Measurements from ENCODE around the gene SEPSECS.

Gene SEPSECS

GRCh38 chr4:25154594-25155265 is 5.5 kb downstream of the SEPSECS start:
- DNase-seq: no peak

GRCh38 chr4:25146076-25146475 is 14.2 kb downstream of the SEPSECS start:
- DNase-seq: no peak

- peak in 1 of 2 donors; percentile 16 for DNase-seq
These were observed 15.3 kb downstream of the SEPSECS start for GRCh38 chr4:25144870-25145481.

DNA sequence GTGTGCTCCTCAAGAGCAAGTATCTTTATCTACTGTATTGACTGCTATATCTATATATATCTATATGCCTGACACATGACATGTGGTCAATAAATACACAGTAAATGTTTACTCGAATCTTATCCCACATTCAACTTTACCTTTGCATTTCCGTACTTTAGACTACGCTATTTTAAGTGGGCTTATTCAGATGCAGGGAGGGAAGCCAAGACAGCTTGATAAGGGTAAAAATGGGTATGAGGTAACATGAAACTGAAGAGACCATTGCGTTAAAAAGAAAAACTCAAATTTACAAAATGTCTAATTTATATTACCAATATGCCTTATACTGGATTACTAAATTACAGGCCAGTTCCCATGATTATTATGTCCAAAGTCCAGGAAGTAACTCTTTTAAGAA is 17.8 kb downstream of the SEPSECS start:
- DNase-seq: no peak

DNA sequence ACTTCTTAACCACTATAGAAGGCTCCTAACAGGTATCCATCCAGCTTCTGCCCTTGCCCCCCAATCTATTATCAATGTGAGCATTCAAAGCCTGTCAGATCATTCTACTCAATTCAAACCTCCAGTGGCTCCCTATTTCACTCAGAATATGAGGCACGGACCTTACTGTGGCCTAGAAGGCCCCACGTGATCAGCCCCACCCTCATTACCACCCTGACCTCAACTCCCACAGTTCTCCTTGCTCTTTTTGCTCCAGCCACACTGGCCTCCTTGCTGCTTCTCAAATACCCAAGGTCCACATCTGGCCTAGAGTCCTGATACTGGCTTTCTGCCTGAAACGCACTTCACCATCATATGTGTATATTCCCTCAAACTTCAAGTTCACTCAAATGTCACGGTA is 18.7 kb downstream of the SEPSECS start:
- no peak for DNase-seq

GRCh38 chr4:25133132-25133531 is 27.1 kb downstream of the SEPSECS start:
- no peak for DNase-seq

DNA sequence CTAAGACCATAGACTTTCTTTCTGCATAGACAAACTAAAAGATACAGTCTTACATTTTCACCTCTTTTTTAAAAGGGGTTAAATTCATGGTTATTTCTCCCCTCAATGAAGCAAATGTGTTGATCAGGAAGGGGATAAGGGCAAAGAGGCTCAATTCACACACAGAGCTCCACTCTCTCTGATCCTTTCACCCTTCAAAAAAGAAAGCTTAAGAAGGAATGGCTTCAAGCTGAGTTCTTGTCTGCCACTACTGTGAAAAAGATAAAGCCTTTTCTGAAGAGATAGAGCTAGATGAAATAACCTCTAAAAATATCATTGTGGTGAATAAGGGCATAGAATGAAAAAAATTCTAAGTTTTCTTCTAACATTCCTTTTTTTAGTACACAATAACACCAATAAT is 28.3 kb downstream of the SEPSECS start:
- DNase-seq: no peak

DNA sequence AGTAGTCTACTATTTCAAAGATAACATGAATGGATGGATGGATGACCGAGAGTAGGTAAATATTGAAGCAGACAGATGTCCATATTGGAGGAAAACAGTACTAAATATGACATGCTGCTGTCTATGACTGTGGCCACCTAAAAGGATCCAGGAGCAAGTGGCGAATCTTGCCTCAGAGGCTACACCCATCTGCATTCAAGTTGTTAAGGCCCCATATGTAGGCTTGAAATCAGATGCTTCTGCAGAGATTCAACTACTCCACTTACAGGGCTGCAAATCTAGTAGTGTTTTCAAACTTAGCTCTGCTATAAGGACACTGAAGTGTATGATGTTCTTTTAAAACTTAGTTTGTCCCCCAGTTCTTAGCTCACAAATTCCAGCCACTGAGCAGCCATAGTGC is 28.9 kb downstream of the SEPSECS start:
- no peak for DNase-seq

DNA sequence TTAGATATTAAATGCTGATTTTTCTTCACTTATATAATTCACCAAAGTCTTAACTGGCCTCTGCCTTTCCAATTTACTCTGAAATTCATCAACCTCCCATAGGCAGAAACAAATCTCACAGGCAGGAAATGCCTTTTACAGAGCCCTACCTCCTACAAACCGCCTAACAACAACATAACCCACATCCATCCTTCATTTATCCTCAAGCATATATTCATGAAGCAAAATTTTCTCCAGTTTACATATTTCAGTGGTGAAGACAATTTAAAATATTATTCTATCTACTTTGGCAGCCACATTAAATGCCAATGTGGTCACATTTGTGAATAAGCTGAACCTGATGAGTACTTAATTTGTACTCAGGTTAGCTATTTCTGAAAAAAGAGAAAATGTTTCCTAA is 30.3 kb downstream of the SEPSECS start:
- DNase-seq: no peak

GRCh38 chr4:25128671-25129070 is 31.6 kb downstream of the SEPSECS start:
- no peak for DNase-seq

GRCh38 chr4:25123236-25123635 is 37.0 kb downstream of the SEPSECS start:
- DNase-seq: no peak

GRCh38 chr4:25120146-25120940 is 39.9 kb downstream of the SEPSECS start:
- DNase-seq: no peak

DNA sequence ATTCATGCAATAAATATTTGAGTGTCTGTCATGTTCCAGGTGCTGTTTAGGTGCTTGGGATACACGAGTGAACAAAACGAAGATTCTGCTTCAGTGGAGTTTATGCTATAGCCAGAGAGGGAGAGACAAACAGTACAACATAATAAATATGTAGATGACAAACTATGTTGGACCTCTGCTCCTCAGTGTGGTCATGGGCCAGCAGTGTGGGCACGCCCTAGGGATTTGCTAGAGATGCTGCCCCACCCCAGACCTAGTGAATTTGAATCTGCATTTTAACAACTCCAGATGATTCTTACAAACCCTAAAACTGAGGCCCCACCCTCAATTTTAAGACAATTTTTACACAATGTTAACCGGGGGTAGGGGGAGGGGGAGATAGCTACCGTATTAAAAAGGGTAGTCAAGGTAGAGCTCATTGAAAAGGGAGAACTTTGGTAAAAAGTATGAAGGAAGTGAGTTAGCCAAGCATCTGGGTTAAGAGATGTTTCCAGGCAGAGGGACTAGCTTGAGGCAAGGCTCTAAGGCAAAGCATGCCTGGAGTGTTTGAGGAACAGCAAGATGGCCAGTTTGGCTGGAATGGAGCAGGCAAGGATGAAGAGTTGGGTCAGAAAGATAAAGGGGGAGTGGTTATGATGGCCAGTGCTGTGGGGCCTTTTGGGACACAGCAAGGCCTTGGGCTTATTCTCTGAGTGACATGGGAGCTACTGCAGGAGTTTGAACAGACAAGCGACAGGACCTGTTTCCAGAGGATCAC is 42.4 kb downstream of the SEPSECS start:
- no peak for DNase-seq

DNA sequence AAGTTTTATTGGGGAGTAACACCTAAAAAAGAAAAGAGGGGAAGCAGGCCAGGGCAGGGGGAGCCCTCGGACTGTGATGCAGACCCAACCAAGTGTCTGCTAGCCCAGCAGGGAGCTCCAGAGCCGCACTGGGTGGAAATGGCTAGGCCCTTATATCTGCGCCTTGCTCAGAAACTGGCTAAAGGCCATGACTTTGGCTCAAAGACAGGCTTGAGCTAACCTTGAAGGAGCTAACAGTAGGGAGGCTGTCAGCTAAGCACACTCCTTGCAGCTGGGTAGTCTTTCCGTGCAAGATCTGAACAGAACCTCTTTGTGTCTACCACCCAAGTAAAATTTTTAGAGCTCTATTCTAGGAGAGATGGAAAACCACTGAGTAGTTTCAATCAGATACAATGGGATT is 43.0 kb downstream of the SEPSECS start:
- no peak for DNase-seq

GRCh38 chr4:25113915-25114904 is 46.0 kb downstream of the SEPSECS start:
- DNase-seq: no peak

- DNase-seq: no peak
These were observed 47.3 kb downstream of the SEPSECS start for GRCh38 chr4:25112995-25113380.

DNA sequence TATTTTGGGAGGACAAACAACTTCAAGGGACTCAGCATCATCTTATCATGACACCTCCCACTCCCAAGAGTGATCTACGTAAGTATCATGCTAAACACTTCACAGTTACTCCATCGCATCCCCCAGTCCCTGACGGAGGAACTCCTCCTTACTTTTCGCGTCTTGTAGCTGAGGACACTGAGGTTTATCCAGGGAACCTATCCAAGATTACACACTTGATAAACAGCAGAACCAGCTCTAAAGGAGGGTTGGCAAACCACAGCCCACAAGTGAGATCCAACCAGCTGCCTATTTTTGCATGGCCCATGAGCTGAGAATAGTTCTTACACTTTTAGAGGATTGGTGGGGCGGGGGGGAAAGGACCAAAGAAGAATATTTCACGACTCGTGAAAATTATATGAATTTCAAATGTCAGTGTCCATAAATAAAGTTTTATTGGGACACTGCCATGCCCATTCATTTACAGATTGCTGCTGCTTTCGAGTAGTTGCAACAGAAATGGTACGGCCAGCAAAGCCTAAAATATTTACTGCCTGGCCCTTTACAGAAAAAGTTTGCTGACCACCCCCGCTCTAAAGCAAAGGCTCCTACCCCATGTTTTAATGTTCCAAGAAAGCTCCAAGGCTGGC is 47.8 kb downstream of the SEPSECS start:
- no peak for DNase-seq

GRCh38 chr4:25111648-25112196 is 48.5 kb downstream of the SEPSECS start:
- DNase-seq: no peak

- no peak for DNase-seq
These were observed 49.5 kb downstream of the SEPSECS start for GRCh38 chr4:25110527-25111329.

GRCh38 chr4:25109511-25109910 is 50.7 kb downstream of the SEPSECS start:
- no peak for DNase-seq

All from CD4-positive, alpha-beta T cell treated with Interleukin-1 beta for 1 hour (primary cell).